ENCODE results near the gene ADGRG1. TPM values are rescaled to one million over a fixed set of nuclear protein-coding genes. Genes with fewer than 3 reads are reported as not detected.
"Not testable (repeated sequence)": the region's sequence is repeated elsewhere in the genome, so short reads cannot be mapped to it uniquely, and the experiment has no call there.

Gene ADGRG1
- total RNA-seq, 4 donors from 2014 or later: 40.0 to 55.3 (median 45.7) TPM

GRCh38 chr16:57668630-57669475, 40.4 kb downstream of the ADGRG1 start:
- H3K36me3 ChIP-seq: no peaks in the 10 kb centered on the region
- in situ Hi-C loops (cut with MboI; ENCODE audit: low pct_ligation_motif_present in 1 of 4, low pct_unique_long_range_greater_than_20kb in 1 of 4, low sequenced_read_pairs in 3 of 4) (no loop called here), intact Hi-C loops (cut with DNase I; ENCODE audit: low total_unique reads) (no loop called here)
- H3K27ac ChIP-seq: no peak overlapping the region
- no peaks in the 10 kb centered on the region for H3K27me3 ChIP-seq
- DNase-seq: no peak
- H3K4me3 ChIP-seq: no peak overlapping the region
- no peaks in the 10 kb centered on the region for H3K4me1 ChIP-seq
- 88% methylated on average over 20 of the region's 20 CpGs; no CpG with 5 or more reads in 1 of the 2 donors for WGBS, 2 donors (ENCODE audit: low coverage in 1 of 2)
- no peaks in the 10 kb centered on the region for H3K9me3 ChIP-seq
- TF ChIP-seq POLR2AphosphoS5 (IDR thresholded peaks at IDR 0.05) (no peak), EP300 (IDR thresholded peaks at IDR 0.05; ENCODE audit: low read depth) (no peak), POLR2A (IDR thresholded peaks at IDR 0.05) (no peak), CTCF (IDR thresholded peaks at IDR 0.05) (no peak)

GRCh38 chr16:57669476-57670162, 41.2 kb downstream of the ADGRG1 start:
- intact Hi-C loops (cut with DNase I; ENCODE audit: low total_unique reads): no loop called here
- WGBS, 2 donors (ENCODE audit: low coverage in 1 of 2): 80 to 81% methylated on average over 1 to 12 of the region's 12 CpGs
- H3K4me3 ChIP-seq: no peak overlapping the region

GRCh38 chr16:57670196-57670595, 41.8 kb downstream of the ADGRG1 start:
- Histone ChIP-seq H3K4me3 (no peak overlapping the region), H3K36me3 (no peaks in the 10 kb centered on the region), H3K9me3 (no peaks in the 10 kb centered on the region), H3K27me3 (no peaks in the 10 kb centered on the region), H3K27ac (no peak overlapping the region), H3K4me1 (no peaks in the 10 kb centered on the region)
- 50% methylated on average over 4 of the region's 4 CpGs; no CpG with 5 or more reads in 1 of the 2 donors for WGBS, 2 donors (ENCODE audit: low coverage in 1 of 2)
- DNase-seq: no peak
- in situ Hi-C loops (cut with MboI; ENCODE audit: low pct_ligation_motif_present in 1 of 4, low pct_unique_long_range_greater_than_20kb in 1 of 4, low sequenced_read_pairs in 3 of 4) (no loop called here), intact Hi-C loops (cut with DNase I; ENCODE audit: low total_unique reads) (no loop called here)
- no peak for TF ChIP-seq CTCF (IDR thresholded peaks at IDR 0.05)
- no peak for TF ChIP-seq POLR2AphosphoS5 (IDR thresholded peaks at IDR 0.05)
- TF ChIP-seq EP300 (IDR thresholded peaks at IDR 0.05; ENCODE audit: low read depth): no peak
- TF ChIP-seq POLR2A (IDR thresholded peaks at IDR 0.05): no peak

More at GRCh38 chr16:57669476-57670162, 41.2 kb downstream of the ADGRG1 start:
- DNase-seq: no peak
- in situ Hi-C loops (cut with MboI; ENCODE audit: low pct_ligation_motif_present in 1 of 4, low pct_unique_long_range_greater_than_20kb in 1 of 4, low sequenced_read_pairs in 3 of 4): no loop called here
- Histone ChIP-seq H3K27me3 (no peaks in the 10 kb centered on the region), H3K9me3 (no peaks in the 10 kb centered on the region), H3K4me1 (no peaks in the 10 kb centered on the region), H3K36me3 (no peaks in the 10 kb centered on the region), H3K27ac (no peak overlapping the region)
- TF ChIP-seq POLR2AphosphoS5 (IDR thresholded peaks at IDR 0.05) (no peak), POLR2A (IDR thresholded peaks at IDR 0.05) (no peak), EP300 (IDR thresholded peaks at IDR 0.05; ENCODE audit: low read depth) (no peak), CTCF (IDR thresholded peaks at IDR 0.05) (no peak)

- intact Hi-C loops (cut with DNase I; ENCODE audit: low total_unique reads); H3K27me3 ChIP-seq; DNase-seq; H3K27ac ChIP-seq; H3K4me3 ChIP-seq; H3K36me3 ChIP-seq; H3K4me1 ChIP-seq; H3K9me3 ChIP-seq; in situ Hi-C loops (cut with MboI; ENCODE audit: low pct_ligation_motif_present in 1 of 4, low pct_unique_long_range_greater_than_20kb in 1 of 4, low sequenced_read_pairs in 3 of 4): not testable (repeated sequence)
- WGBS, 2 donors (ENCODE audit: low coverage in 1 of 2): 87 to 88% methylated on average over 3 to 7 of the region's 7 CpGs
These were observed 43.0 kb downstream of the ADGRG1 start for GRCh38 chr16:57671451-57671850.

All from transverse colon (tissue), 4 donors.